HG03095 (cell line): Measurements from ENCODE around the gene FGFR2.
"Not testable (repeated sequence)": the region's sequence is repeated elsewhere in the genome, so short reads cannot be mapped to it uniquely, and the experiment has no call there.

Experiments used
- ATAC-seq: cut with Tn5 transposase; IDR thresholded peaks from one replicate; pipeline ENCODE4 v1.9.1; 2021; ENCODE audit warnings: moderate library complexity; ENCODE audit not compliant: unreplicated experiment

FGFR2 gene

DNA sequence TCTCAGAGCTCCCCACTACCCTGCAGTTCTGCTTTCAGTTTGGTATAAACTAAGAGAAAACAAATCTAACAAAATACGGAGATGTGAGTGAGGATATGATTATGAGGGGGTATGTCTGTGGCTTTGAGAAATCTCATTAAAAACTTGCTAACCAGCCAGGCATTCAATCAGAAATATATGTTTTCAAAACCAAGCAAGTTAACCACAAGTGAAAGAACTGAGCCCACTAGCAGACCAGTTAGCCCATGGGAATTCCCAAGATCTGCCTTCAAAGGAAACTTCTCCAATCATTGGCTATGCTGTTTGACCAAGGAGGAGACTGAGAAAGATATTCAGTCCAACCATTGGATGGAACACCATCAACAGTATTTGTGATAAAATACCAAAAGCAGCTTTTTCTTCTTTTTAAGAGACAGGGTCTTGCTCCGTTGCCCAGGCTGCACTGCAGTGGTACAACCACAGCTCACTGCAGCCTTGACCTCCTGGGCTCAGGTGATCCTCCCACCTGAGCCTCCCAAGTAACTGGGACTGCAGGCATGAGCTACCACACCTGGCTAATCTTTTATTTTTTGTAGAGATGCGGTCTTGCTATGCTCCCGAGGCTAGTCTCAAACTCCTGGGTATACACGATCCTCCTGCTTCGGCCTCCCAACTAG is 41.2 kb downstream of the FGFR2 start:
- no peak for ATAC-seq

DNA sequence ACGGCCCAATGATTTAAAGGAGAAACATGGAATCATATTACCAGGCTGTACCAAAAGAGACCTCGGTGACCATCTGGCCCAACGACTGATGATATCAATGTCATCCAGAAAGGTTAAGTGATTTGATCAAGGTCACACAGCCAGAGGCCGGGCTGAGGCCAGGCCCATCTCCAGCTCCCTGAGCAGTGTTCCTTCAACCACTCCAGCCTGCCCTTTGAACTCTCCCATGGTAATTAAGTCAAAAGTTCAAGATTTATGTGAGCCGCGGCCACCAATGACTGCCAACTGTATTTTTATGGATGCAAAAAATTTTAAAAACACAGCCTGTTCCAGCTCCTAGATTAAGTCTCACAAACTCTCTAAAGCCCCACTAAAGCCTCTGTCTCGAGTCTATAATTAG is 41.8 kb downstream of the FGFR2 start:
- ATAC-seq: no peak

DNA sequence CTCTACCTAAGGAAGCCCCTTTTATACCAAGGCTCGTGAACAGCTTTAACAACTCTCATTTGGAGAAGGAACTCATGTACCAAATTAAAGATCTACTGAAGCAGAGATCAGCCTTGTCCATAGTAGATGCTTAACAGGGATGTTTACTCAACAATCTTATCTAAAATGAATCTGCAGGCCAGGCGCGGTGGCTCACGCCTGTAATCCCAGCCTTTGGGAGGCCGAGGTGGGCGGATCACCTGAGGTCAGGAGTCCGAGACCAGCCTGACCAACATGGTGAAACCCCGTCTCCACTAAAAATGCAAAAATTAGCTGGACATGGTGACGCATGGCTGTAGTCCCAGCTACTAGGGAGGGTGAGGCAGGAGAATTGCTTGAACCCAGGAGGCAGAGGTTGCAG is 43.3 kb downstream of the FGFR2 start:
- ATAC-seq: not testable (repeated sequence)

DNA sequence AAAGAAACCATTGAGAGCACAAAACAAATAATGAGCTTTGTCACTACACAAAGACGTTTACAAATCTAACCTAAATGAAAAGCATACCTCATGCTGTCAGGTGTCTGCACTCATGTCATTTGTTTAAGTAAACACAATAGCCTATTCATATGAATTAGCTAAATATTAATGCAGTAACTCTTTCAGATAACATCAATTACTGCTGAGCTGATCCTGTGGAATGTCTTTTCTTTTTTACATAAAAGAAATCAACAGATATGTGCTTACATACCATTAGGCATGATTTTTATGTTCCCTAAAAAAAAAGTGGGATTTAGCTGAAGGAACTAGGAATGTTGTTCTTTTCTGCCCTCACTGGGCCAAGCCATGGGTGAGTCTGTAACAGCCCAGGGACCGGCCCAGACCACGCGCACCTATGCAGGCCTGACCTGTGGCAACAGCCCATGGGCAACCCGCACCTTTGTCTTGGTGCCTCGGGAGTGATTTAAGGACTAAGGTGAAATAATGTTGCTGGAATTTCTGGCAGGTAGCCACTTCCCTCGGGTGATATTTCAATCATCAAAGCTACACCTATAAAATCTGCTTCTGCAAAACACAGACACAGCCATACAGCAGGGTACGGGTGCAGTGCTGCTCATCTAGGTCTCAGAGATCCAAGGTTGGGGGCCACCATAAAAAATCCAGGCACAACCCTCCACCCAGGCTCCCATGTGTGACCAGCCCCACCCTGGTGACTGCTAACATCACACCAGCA is 44.6 kb downstream of the FGFR2 start:
- no peak for ATAC-seq

DNA sequence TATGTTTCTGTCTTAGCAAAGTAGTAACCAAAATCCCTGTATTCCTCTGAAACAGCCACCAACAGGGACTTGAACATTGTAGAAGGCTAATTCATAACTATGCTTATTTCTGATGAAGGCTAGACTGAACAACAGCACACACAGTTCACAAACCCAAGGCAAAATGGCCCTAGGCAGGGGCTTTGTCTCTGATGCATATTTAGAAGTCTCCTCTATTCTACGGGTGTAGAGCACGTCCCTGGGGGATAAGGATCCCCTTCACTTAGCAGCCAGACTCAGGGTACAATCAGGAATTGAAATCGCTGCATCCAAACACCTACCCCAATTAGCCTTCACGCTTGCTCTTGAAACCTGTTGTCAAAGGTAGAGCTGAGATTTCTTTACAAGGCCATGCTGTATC is 45.5 kb downstream of the FGFR2 start:
- ATAC-seq: no peak

DNA sequence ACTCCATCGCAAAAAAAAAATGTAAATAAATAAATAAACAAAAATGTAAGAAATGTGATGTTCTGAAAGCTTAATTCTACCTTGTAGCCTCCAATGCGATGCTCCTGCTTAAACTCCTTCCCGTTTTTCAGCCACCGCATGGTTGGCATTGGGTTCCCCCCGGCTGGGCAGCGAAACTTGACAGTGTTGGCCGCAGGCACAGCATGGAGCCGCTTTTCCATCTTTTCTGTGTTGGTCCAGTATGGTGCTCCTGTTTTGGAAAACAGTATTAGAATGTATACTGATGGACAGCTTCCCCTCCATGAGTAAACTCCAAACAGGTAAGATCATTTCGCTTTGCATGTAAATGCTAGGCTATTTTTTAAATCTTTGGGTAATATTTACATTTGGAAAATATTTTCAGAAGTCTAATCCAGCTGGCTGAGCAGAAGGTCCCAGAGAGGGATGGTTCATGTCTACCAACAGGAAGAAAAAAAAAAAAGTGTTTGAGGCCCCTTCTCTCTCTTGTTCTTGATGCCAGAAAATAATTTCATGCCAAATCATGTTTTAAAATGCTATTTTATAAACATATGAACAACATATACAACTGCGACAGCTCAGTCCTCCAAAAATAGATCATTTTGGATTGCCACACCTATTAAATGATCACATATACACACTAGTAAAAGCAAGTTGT is 46.9 kb downstream of the FGFR2 start:
- ATAC-seq: no peak

DNA sequence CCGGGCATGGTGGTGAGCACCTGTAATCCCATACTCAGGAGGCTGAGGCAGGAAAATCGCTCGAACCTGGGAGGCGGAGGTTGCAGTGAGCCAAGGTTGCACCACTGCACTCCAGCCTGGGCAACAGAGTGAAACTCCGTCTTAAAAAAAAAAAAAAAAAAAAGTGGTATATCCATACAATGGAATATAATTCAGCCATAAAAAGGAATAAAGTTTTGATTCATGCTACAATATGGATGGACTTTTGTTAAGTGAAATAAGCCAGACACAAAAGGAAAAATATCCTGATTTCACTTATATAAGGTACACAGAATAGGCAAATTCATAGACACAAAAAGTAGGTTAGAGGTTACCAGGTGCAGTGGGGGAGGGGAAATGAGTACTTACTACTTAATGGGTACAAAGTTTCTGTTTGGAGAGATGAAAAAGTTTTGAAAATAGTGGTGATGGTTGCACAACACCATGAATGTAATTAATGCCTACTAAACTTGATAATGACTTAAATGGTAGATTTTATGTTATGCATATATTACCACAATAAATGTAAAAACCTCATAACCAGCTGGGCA is 53.9 kb downstream of the FGFR2 start:
- ATAC-seq: no peak

DNA sequence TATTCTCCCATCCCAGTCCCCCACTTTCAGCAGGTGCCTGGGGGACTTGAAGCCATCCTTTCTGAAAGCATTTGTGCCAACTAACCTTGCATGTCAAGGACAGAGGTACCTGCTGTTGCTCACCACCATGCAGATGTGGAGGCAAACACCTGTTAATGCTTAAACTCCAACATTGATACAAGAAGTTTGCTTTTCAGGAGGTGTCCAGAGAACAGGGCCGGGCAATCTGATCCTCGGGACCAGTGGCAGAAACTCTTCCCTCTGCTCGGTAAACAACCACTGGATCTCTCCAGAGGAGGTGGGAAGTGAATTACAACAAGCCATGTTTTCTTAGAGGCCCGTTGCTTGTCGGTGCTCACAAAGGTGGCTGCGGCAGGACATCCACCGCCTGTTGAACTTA is 54.7 kb downstream of the FGFR2 start:
- no peak for ATAC-seq

DNA sequence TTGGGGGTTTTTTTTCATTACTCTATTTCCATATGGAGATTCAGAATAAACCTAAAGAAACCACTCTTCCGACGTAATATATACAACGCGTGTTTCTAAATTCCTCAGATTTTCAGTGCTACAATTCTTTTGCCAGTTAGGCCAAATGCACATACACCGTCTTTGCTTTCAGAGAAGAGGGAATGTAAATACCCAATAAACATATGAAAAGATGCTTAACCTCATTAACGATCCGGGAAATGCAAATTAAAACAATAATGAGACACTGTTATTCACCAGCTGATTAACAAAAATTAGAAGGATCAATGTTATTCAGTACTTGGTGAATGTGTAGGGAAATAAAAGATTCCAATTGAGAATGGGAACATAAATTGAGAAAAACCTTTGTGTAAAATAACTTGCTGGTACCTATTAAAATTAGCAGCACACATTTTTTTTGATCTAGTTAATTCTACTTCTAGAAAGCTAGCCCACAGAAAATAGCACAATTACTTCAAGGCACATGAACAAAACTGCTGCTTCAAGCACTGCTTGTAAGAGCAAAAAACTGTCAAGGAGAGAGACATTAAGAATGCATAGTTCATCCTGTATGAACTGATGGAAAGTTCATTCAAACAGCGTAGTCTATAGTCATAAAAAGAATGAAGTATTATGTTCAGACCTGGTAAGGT is 56.7 kb downstream of the FGFR2 start:
- no peak for ATAC-seq

DNA sequence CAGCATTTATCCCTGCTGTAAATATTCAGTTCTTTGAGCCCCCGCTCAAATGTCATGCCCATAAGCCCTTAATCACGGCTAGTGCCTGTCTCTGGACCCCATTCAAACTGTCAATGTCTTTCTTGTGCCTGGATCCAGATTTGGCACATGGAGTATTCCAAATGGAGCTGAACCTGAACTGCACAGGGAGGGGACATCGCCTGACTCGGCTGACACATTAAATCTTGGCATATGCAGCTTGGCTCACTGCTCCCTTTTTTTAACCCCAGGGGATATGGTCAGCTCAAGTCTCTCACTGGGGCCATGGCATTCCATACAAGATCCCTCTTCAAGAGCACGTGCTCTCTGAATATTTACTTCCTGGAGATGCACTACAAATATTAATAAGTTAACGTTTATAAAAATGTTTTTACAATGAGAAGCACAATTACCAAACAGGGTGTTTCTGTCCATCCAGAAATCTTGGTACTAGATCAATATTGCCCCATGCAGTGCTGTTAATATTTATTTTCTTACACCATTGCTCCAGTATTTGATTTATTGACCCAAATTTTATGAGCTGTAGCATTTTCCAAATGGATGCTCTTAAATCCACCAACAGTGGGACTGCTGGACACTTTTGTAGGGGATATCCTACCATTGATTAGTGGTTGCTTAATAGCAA is 57.4 kb downstream of the FGFR2 start:
- no peak for ATAC-seq

DNA sequence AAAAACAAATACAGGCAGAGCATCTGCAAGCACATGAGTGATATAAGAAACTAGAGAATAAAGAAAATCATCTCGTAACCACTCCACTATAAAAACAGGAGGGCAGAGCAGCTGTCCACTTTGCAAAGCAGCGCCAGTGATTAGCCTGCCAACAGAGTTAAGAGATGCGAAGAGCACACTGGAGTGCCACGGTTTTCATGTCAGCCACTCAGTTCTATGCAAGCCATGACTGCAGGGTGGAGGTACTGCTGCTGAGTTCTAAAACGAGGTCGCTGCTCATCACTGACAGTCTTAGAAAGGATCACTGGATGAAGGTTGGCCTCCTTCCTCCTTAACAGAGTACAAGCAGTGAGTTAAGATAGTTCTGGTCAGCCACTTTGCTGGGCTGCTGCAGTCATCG is 58.5 kb downstream of the FGFR2 start:
- ATAC-seq: no peak

DNA sequence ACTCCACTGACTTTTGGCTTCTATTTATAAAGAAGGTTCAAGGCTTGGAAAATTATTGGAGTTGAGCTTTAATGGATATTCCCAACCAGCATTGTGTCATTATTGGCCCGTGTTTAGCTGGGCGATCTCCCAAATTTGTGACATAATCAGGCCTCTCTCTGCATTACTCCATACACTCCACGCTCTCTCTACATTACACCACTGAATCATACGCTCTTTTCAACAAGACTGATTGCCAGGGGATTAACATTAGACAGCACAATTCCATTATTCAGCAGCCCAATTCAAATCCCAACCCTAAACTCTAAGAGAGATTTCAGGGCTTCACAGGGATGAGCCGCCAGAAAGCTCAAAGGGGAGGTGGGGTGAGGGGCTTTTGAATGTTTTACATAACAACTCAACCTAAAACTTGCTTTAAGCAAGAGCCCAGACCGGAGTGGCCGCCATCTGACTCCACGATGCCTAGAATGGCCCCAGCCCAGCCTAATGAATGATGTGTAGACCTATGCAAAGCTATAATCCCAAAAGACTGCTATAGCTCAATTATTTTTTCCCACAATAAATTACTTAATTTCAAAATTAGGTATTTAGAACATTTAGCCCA is 61.8 kb downstream of the FGFR2 start:
- no peak for ATAC-seq

DNA sequence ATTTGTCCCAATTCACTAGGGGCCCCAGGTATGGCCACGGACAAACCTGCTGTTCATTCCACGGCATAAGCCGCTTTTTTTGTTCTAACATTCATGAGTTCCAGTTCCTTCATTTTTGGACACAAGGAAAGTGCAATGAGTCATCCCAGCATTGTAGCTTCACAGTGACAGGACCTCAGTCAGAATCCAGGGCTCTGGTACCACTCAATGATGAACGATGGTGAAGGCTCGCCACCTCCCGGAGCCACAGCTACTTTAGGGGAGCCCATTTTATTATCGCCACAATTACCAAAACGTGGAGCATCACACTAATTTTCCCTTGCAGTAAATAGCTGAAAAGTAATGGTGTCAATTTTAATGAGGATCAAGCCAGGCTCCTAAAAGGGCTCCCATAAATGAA is 62.9 kb downstream of the FGFR2 start:
- ATAC-seq: no peak

DNA sequence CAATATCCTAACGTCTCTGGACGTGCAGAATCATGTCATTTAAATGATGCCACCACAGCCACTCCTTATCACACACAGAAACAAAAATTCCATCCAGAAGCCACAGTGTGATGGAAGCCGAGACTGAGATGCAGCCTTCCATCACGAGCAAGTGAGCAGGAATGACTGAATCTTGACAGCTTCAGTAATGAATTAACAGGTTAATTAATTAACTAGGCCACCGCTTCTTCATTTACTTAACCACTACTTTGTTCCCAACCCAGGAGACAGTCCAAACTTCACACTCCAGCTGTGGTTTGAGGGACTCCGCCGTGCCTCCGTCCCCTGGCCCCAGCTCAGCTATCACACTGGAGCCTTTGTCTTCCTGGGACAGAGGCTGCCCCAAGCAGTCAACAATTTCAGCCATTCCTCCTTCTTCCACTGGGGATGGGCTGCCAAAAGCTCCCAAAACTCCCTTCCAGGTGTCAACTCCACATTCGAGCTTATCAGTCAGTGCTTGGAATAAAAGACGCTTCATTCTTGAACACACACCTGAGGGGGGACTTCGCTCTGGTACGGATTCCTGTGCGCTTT is 65.9 kb downstream of the FGFR2 start:
- ATAC-seq: no peak

DNA sequence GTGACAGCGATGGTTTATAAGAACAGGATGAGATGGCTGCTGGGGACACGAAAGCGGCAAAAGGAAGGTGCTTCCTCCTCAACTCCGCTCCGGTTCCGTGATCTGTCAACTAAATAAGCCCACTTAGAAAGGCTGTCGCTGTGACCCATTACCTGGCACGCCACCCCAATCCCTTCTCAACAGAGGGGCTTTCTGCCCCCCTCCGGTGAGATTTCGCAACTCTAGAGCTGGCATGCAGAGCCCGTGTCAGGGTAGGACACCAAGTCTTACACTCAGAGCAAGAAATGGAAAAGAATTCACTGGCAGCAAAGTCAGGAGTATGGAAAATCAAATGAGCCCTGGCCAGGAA is 66.4 kb downstream of the FGFR2 start:
- ATAC-seq: no peak

DNA sequence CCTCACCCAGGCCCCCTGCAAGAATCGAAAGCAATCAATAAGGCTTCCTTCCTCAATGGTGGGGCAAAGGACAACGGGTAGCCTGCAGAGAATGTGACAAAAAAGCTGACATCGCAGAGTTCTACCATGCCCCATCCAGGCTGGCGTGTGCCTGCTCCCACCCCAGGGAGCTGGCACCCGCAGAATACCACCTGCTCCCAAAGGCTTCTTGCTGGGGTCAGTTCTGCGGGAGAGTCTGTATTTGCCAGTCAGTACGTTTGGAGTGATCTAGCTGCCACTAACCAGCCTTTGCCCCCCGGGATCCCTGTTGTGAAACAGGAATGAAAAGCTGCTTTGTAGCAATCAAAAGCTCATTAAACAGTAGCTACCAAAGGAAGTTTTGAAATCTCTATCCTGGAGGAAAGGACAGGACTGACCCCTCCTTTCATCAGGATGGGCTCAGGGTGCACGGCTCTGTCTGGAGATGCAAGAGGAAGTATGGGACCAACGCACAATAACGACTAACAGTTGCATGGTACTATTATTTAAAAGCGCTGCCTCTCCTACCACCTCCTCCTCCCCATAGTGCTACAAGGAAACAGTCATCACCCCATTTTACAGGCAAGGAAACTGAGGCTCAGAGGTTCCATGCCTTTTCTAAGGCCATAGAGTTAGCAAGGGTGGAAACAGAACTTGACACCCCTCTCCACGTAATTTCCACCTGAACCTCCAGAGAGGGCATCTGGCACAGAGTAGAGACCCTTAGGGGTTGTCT is 67.0 kb downstream of the FGFR2 start:
- no peak for ATAC-seq

DNA sequence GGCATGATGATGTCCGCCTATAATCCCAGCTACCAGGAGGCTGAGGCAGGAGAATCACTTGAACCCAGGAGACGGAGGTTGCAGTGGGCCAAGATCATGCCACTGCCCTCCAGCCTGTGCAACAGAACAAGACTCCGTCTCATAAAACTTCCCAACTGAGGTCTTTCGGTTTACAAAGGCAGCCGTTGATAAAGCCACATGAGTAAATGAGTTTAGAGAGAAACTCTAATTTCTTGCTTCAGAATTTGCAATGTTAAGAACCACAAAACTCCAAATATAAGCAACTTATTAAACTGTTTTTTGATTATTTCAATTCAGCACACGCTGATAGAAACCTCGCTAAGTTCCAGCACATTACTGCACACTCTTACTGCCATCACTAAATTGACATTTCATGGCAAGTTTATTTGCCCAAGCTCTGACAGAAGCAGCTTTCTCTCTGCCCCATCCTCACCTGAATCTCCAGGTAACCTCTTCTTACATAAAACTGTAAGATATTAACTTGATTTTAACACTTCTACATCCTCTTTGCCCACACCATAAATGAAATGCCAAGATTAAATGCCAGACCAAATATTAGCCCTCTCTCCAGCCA is 67.7 kb downstream of the FGFR2 start:
- no peak for ATAC-seq

DNA sequence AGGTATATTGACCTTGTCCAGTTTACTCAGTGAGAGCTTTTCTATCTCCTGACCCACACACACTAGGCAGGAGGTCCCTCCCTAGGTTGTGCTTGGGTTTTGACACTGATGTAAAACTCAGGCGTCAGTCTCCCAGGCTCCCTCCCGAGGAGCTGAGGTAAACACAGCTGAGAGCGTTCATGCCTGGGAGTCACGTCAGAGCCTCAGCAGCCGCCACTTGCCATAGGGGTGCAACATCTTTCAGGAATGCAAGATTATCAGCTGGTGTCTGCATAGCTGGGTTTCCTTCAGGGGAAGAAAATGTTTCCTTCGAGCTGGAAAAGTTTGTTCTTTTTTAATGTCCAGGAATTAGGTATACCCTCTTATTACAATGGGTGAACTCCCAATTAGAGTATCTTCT is 70.6 kb downstream of the FGFR2 start:
- ATAC-seq: no peak

DNA sequence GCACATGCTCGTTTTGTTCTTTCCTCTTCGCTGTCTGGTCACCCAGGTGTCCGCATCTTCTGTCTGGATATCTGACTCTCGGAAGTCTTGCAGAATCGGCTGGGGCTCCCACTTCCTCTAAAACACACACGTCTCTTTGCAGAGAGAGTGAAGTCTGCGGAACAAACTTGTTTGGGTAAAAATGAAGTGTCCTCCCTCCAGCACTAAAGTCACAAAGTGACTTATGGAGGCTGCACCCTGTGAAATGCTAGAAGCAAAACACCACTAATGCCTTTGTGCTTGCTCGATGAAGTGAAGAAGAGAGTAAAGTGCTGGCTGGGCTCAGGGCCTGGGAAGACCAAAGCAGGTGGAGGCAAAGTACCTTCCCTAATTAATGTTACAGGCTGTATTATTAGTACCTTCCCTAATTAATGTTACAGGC is 71.4 kb downstream of the FGFR2 start:
- ATAC-seq: no peak
